GM23338 (cell line): ENCODE data around the gene PLEKHA8. TPM values are rescaled to one million over a fixed set of nuclear protein-coding genes. Genes with fewer than 3 reads are reported as not detected.
A peak's percentile ranks its signal among the peaks of the same experiment; 100 is the strongest.

Experiments
- ATAC-seq: fragments of 200-7000 bp; cut with Tn5 transposase; 3 replicates; pipeline ENCODE4 v1.9.1; 2020
- DNase-seq: peaks from one replicate; pipeline ENCODE4 v3.0.0-alpha.2; 2015; ENCODE audit warnings: low spot score
- H2AFZ ChIP-seq: fragments of 200-600 bp; sonication (generic); 2 replicates; pipeline ENCODE4 v1.8.0; 2016; ENCODE audit warnings: antibody characterized with exemption, mild to moderate bottlenecking, moderate library complexity
- H3F3A ChIP-seq: fragments of 200-600 bp; sonication (generic); replicated peaks from 2 replicates; pipeline ENCODE4 v1.8.0; 2017; ENCODE audit warnings: antibody characterized with exemption, mixed run types, low read depth
- H3K27ac ChIP-seq: fragments of 200-600 bp; sonication (generic); 2 replicates; pipeline ENCODE4 v1.6.1; 2016; ENCODE audit warnings: low read depth
- H3K27me3 ChIP-seq: fragments of 200-600 bp; sonication (generic); 2 replicates; pipeline ENCODE4 v1.8.0; 2016; ENCODE audit warnings: mild to moderate bottlenecking, mixed run types, moderate library complexity; ENCODE audit not compliant: insufficient read depth
- H3K36me3 ChIP-seq: fragments of 200-600 bp; sonication (generic); 2 replicates; pipeline ENCODE4 v1.8.0; 2016; ENCODE audit warnings: mild to moderate bottlenecking; ENCODE audit not compliant: insufficient read depth
- H3K4me1 ChIP-seq: fragments of 200-600 bp; sonication (generic); 2 replicates; pipeline ENCODE4 v1.8.0; 2016; ENCODE audit warnings: mild to moderate bottlenecking, moderate library complexity; ENCODE audit not compliant: insufficient read depth
- H3K4me2 ChIP-seq: fragments of 200-600 bp; sonication (generic); 2 replicates; pipeline ENCODE4 v1.7.1; 2017; ENCODE audit warnings: mixed run types
- H3K4me3 ChIP-seq: fragments of 200-600 bp; sonication (generic); 2 replicates; pipeline ENCODE4 v1.6.1; 2016; ENCODE audit warnings: mixed run types
- H3K79me2 ChIP-seq: fragments of 200-600 bp; sonication (generic); replicated peaks from 2 replicates; pipeline ENCODE4 v1.8.0; 2017; ENCODE audit warnings: mild to moderate bottlenecking; ENCODE audit not compliant: insufficient read depth
- H3K9me2 ChIP-seq: fragments of 200-600 bp; sonication (generic); 2 replicates; pipeline ENCODE4 v1.8.0; 2017; ENCODE audit not compliant: insufficient read depth
- H4K20me1 ChIP-seq: fragments of 200-600 bp; sonication (generic); replicated peaks from 2 replicates; pipeline ENCODE4 v1.8.0; 2017; ENCODE audit warnings: mild to moderate bottlenecking; ENCODE audit not compliant: insufficient read depth
- H3K27ac Mint-ChIP-seq: 2 replicates; pipeline ENCODE4 v1.8.0; 2020; ENCODE audit warnings: inconsistent platforms, mild to moderate bottlenecking, moderate library complexity, mixed read lengths
- H3K27me3 Mint-ChIP-seq: 3 replicates; pipeline ENCODE4 v1.8.0; 2022; ENCODE audit warnings: low read depth, mild to moderate bottlenecking, moderate library complexity, mixed read lengths, inconsistent platforms; ENCODE audit not compliant: insufficient read depth, poor library complexity
- H3K36me3 Mint-ChIP-seq: 3 replicates; pipeline ENCODE4 v1.8.0; 2021; ENCODE audit warnings: low read depth, mild to moderate bottlenecking, inconsistent platforms, moderate library complexity, mixed read lengths
- H3K4me1 Mint-ChIP-seq: 3 replicates; pipeline ENCODE4 v1.8.0; 2020; ENCODE audit warnings: mild to moderate bottlenecking, inconsistent platforms, mixed read lengths
- H3K4me3 Mint-ChIP-seq: 3 replicates; pipeline ENCODE4 v1.8.0; 2021; ENCODE audit warnings: moderate library complexity, mild to moderate bottlenecking, inconsistent platforms, mixed read lengths
- H3K9me3 Mint-ChIP-seq: 3 replicates; pipeline ENCODE4 v1.8.0; 2020; ENCODE audit warnings: moderate library complexity, mild to moderate bottlenecking, inconsistent platforms, mixed read lengths
- CTCF ChIP-seq, 2 experiments: fragments of 200-600 bp in 1 of 2; sonication (generic) in 1 of 2; conservative IDR thresholded peaks; 2 replicates each; pipeline versions ENCODE4 v1.5.1 to v1.6.1; 2016 to 2017; ENCODE audit warnings: antibody characterized with exemption in 2 of 2, low read depth in 2 of 2, mild to moderate bottlenecking in 2 of 2, moderate library complexity in 1 of 2
- EZH2 ChIP-seq: fragments of 200-600 bp; sonication (generic); IDR thresholded peaks from one replicate; pipeline ENCODE4 v1.8.0; 2017; ENCODE audit warnings: antibody characterized with exemption, mild to moderate bottlenecking, low read depth; ENCODE audit not compliant: unreplicated experiment
- EZH2phosphoT487 ChIP-seq: fragments of 200-600 bp; sonication (generic); IDR thresholded peaks from one replicate; pipeline ENCODE4 v1.8.1; 2018; ENCODE audit warnings: antibody characterized with exemption; ENCODE audit not compliant: unreplicated experiment
- NANOG ChIP-seq: IDR thresholded peaks from 2 replicates; pipeline ENCODE4 v1.6.1; 2016; ENCODE audit warnings: antibody characterized with exemption, borderline replicate concordance
- POLR2AphosphoS5 ChIP-seq: IDR thresholded peaks from 2 replicates; pipeline ENCODE4 v1.6.1; 2016; ENCODE audit warnings: antibody characterized with exemption, low read depth
- REST ChIP-seq: IDR thresholded peaks from one replicate; pipeline ENCODE4 v1.6.1; 2018; ENCODE audit warnings: antibody characterized with exemption; ENCODE audit not compliant: unreplicated experiment
- STAT1 ChIP-seq: IDR thresholded peaks from one replicate; pipeline ENCODE4 v1.6.1; 2016; ENCODE audit warnings: antibody characterized with exemption; ENCODE audit not compliant: unreplicated experiment
- ZNF114 ChIP-seq: fragments of 250-450 bp; sonication (Bioruptor Pico); IDR thresholded peaks from 2 replicates; pipeline ENCODE4 v1.5.0; 2020; ENCODE audit warnings: mild to moderate bottlenecking, moderate library complexity
- polyA plus RNA-seq: library from polyadenylated mRNA; unstranded; fragments of >200 nt; fragmentation: Nextera tagmentation; extraction: Ambion mirVana; gene quantifications from 2 replicates; pipeline ENCODE4 v1.2.1, GENCODE V29; 2016
- total RNA-seq: library from RNA; depleted of rRNA; stranded (reverse); fragments of >200 nt; shearing (Covaris generic); gene quantifications from 2 replicates; pipeline ENCODE4 v1.2.3, GENCODE V29; 2014
- TF ChIP-seq, protein P1 (sequence below): IDR thresholded peaks from 2 replicates; pipeline ENCODE4 v1.6.1; 2016; ENCODE audit warnings: antibody characterized with exemption

PLEKHA8 gene
- total and polyA plus RNA-seq, 2 experiments from 2014 or later, result 11.6 to 44.9 TPM

- TF ChIP-seq STAT1, result no peak
- TF ChIP-seq EZH2, result no peak
- TF ChIP-seq CTCF (conservative IDR thresholded peaks at IDR 0.05; ENCODE audit: low read depth in 2 of 2), result no peak
Measured at GRCh38 chr7:29988424-29989256, 39.6 kb upstream of the PLEKHA8 start (continued).

DNA sequence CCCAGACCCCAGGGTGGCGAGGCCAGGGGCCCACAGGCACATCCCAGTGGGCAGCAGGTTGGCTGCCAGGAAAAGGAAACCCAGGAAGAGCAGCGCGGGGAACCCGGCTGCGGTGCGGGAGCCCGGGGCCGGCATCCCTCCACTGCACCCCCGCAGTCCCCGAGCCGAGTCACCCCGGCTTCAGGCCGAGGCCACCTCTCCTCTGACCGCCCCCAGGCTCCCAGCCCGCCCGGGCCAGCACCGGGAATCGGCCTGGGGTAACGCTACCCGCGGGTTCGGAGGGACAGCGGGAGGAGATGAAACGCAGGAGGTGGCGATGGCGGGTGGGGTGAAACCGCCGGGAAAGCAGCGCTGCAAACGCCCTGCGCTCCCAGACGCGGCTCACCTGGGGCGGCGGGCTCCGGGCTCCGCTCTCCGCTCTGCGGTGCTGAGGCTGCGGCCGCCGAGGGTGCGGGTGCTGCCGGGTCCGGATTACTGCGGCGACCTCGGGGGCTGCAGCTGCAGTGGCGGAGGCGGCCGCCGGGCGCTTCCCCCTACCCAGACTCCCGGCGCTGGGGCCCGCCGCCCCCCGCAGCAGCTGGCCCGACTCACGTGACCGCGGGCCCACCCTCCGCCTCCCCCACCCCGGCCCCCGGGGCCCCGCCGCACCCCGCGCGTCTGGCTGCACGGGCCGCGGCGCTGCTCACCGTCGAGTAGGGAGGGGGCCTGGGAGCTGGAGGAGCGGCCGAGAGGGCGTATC lies 38.8 kb upstream of the PLEKHA8 start, which contains the start of gene SCRN1:
Gene SCRN1 (minus strand): TSS at position 545 of the 739 bp plus-strand sequence. CDS start 20,734 bp downstream, outside the sequence.
- peaks cover 7% of the 10 kb centered on the region; the same call in 1 of the 2 replicates for H4K20me1 ChIP-seq
- peak within 1 kb of the TSS; percentile 42; the same call in 1 of the 2 replicates for H3K27ac ChIP-seq
- no peak within 1 kb of the TSS; the same call in 1 of the 2 replicates for H3K27ac Mint-ChIP-seq

More for the DNA sequence above, 38.8 kb upstream of the PLEKHA8 start, which contains the start of gene SCRN1:
- peaks cover 18% of the 10 kb centered on the region for H3K4me1 Mint-ChIP-seq
- H3K4me1 ChIP-seq, result peaks cover 17% of the 10 kb centered on the region
- peak within 1 kb of the TSS; percentile 80 for H3K4me3 Mint-ChIP-seq
- H2AFZ ChIP-seq, result peak within 1 kb of the TSS; percentile 99
- H3K79me2 ChIP-seq, result peaks cover 41% of the 10 kb centered on the region
- DNase-seq (peak; percentile 68), ATAC-seq (peak; percentile 85)
- 0 out of 2 replicates have a peak, but pooled peaks cover 8% of the 10 kb centered on the region for H3F3A ChIP-seq
- TF ChIP-seq NANOG (no peak), STAT1 (no peak), ZNF114 (CRISPR knock-in tag) (no peak), EZH2phosphoT487 (no peak), REST (no peak), POLR2AphosphoS5 (peak; percentile 66), EZH2 (no peak), CTCF (conservative IDR thresholded peaks at IDR 0.05; ENCODE audit: low read depth in 2 of 2) (no peak)
- TF ChIP-seq, protein P1, sequence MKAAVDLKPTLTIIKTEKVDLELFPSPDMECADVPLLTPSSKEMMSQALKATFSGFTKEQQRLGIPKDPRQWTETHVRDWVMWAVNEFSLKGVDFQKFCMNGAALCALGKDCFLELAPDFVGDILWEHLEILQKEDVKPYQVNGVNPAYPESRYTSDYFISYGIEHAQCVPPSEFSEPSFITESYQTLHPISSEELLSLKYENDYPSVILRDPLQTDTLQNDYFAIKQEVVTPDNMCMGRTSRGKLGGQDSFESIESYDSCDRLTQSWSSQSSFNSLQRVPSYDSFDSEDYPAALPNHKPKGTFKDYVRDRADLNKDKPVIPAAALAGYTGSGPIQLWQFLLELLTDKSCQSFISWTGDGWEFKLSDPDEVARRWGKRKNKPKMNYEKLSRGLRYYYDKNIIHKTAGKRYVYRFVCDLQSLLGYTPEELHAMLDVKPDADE, result no peak; the same call in 1 of the 2 replicates
- no peaks in the 10 kb centered on the region for H3K9me2 ChIP-seq
- H3K4me2 ChIP-seq, result peak within 1 kb of the TSS; percentile 98
- H3K27me3 ChIP-seq, result peaks cover 17% of the 10 kb centered on the region
- 0 out of 3 replicates have a peak, but pooled peaks cover 11% of the 10 kb centered on the region for H3K36me3 Mint-ChIP-seq
- no peaks in the 10 kb centered on the region; the same call in 1 of the 2 replicates for H3K36me3 ChIP-seq
- H3K27me3 Mint-ChIP-seq, result peaks cover 11% of the 10 kb centered on the region
- H3K9me3 Mint-ChIP-seq, result peaks cover 20% of the 10 kb centered on the region
- H3K4me3 ChIP-seq, result peak within 1 kb of the TSS; percentile 94
